H9 (cell line): ENCODE measurements around the gene IQSEC1. TPM values are rescaled to one million over a fixed set of nuclear protein-coding genes. Genes with fewer than 3 reads are reported as not detected.

Experiments
- DNase-seq: peaks from one replicate; pipeline ENCODE4 v3.0.0-alpha.2; 2017
- H2AFZ ChIP-seq: one replicate; pipeline ENCODE4 v1.6.1; 2013; ENCODE audit warnings: mild to moderate bottlenecking, low read length, control low read depth, moderate library complexity
- H2AK5ac ChIP-seq: 2 replicates; pipeline ENCODE4 v1.6.1; 2013; ENCODE audit warnings: low read length, control low read depth, mixed read lengths; ENCODE audit not compliant: insufficient read length
- H2BK120ac ChIP-seq: one replicate; pipeline ENCODE4 v1.6.1; 2013; ENCODE audit warnings: low read depth, mild to moderate bottlenecking, low read length, control low read depth, inconsistent platforms; ENCODE audit not compliant: poor library complexity, severe bottlenecking
- H2BK12ac ChIP-seq: 2 replicates; pipeline ENCODE4 v1.6.1; 2013; ENCODE audit warnings: low read length, control low read depth, mixed read lengths, low read depth; ENCODE audit not compliant: insufficient read length
- H2BK15ac ChIP-seq: 2 replicates; pipeline ENCODE4 v1.6.1; 2013; ENCODE audit warnings: low read depth, low read length, control low read depth
- H2BK20ac ChIP-seq: one replicate; pipeline ENCODE4 v1.6.1; 2013; ENCODE audit warnings: low read depth, mild to moderate bottlenecking, low read length, control low read depth, inconsistent platforms; ENCODE audit not compliant: poor library complexity, severe bottlenecking
- H2BK5ac ChIP-seq: 2 replicates; pipeline ENCODE4 v1.6.1; 2013; ENCODE audit warnings: low read length, control low read depth, mixed read lengths; ENCODE audit not compliant: insufficient read length
- H3K14ac ChIP-seq: 2 replicates; pipeline ENCODE4 v1.6.1; 2013; ENCODE audit warnings: low read length, control low read depth; ENCODE audit not compliant: insufficient read depth
- H3K18ac ChIP-seq: 2 replicates; pipeline ENCODE4 v1.6.1; 2013; ENCODE audit warnings: low read depth, mild to moderate bottlenecking, mixed read lengths, low read length, control low read depth; ENCODE audit not compliant: insufficient read length
- H3K23ac ChIP-seq: 2 replicates; pipeline ENCODE4 v1.6.1; 2013; ENCODE audit warnings: low read length, control low read depth, mixed read lengths, low read depth; ENCODE audit not compliant: insufficient read length
- H3K23me2 ChIP-seq: 2 replicates; pipeline ENCODE4 v1.6.1; 2013; ENCODE audit warnings: low read depth, mild to moderate bottlenecking, mixed read lengths, low read length, control low read depth; ENCODE audit not compliant: insufficient read length, poor library complexity, severe bottlenecking
- H3K27ac ChIP-seq: 2 replicates; pipeline ENCODE4 v1.5.1; 2013; ENCODE audit warnings: low read length, control low read depth, mixed read lengths, low read depth; ENCODE audit not compliant: insufficient read length
- H3K27me3 ChIP-seq: 2 replicates; pipeline ENCODE4 v1.6.1; 2013; ENCODE audit warnings: low read length, control low read depth, inconsistent platforms; ENCODE audit not compliant: insufficient read depth
- H3K4ac ChIP-seq: 2 replicates; pipeline ENCODE4 v1.6.1; 2013; ENCODE audit warnings: low read depth, mild to moderate bottlenecking, control low read depth, inconsistent platforms, low read length, moderate library complexity
- H3K4me1 ChIP-seq: 2 replicates; pipeline ENCODE4 v1.6.1; 2013; ENCODE audit warnings: low read length, control low read depth, inconsistent platforms; ENCODE audit not compliant: insufficient read depth
- H3K4me2 ChIP-seq: 2 replicates; pipeline ENCODE4 v1.6.1; 2013; ENCODE audit warnings: low read length, control low read depth, mixed read lengths; ENCODE audit not compliant: insufficient read length, insufficient read depth
- H3K56ac ChIP-seq: 2 replicates; pipeline ENCODE4 v1.6.1; 2013; ENCODE audit warnings: low read depth, mild to moderate bottlenecking, mixed read lengths, low read length, control low read depth; ENCODE audit not compliant: insufficient read length
- H3K79me1 ChIP-seq: 2 replicates; pipeline ENCODE4 v1.6.1; 2013; ENCODE audit warnings: low read depth, mild to moderate bottlenecking, moderate library complexity, low read length, control low read depth, inconsistent platforms; ENCODE audit not compliant: insufficient read depth, poor library complexity, severe bottlenecking
- H3K79me2 ChIP-seq: 2 replicates; pipeline ENCODE4 v1.6.1; 2013; ENCODE audit warnings: low read length, control low read depth, inconsistent platforms; ENCODE audit not compliant: insufficient read depth
- H3K9ac ChIP-seq: 2 replicates; pipeline ENCODE4 v1.6.1; 2013; ENCODE audit warnings: low read length, control low read depth, mixed read lengths; ENCODE audit not compliant: insufficient read length; ENCODE audit errors: extremely low read depth
- H3K9me3 ChIP-seq: one replicate; pipeline ENCODE4 v1.6.1; 2013; ENCODE audit warnings: low read depth, low read length, inconsistent platforms; ENCODE audit not compliant: control insufficient read depth
- H3T11ph ChIP-seq: one replicate; pipeline ENCODE4 v1.6.1; 2013; ENCODE audit warnings: mild to moderate bottlenecking, low read length, control low read depth, inconsistent platforms
- H4K20me1 ChIP-seq: one replicate; pipeline ENCODE4 v1.6.1; 2013; ENCODE audit not compliant: control insufficient read depth, insufficient read length, insufficient read depth
- H4K5ac ChIP-seq: 2 replicates; pipeline ENCODE4 v1.6.1; 2013; ENCODE audit warnings: low read depth, mild to moderate bottlenecking, mixed read lengths, low read length, control low read depth; ENCODE audit not compliant: insufficient read length
- H4K8ac ChIP-seq: replicated peaks from 2 replicates; pipeline ENCODE4 v1.6.1; 2013; ENCODE audit warnings: low read length, control low read depth, mixed read lengths, low read depth; ENCODE audit not compliant: insufficient read length
- H4K91ac ChIP-seq: 2 replicates; pipeline ENCODE4 v1.6.1; 2013; ENCODE audit warnings: low read depth, mild to moderate bottlenecking, moderate library complexity, mixed read lengths, low read length, control low read depth; ENCODE audit not compliant: insufficient read length
- H3K27ac Mint-ChIP-seq, 3 experiments: 2 replicates in 2 of 3; 3 replicates in 1 of 3; pipeline ENCODE4 v1.8.0; 2020 to 2021; ENCODE audit warnings: mixed read lengths in 3 of 3, mild to moderate bottlenecking in 1 of 3, moderate library complexity in 1 of 3
- H3K27me3 Mint-ChIP-seq: 2 replicates; pipeline ENCODE4 v1.8.0; 2021; ENCODE audit warnings: low read depth, mild to moderate bottlenecking, moderate library complexity, mixed read lengths
- H3K36me3 Mint-ChIP-seq, 3 experiments: 2 replicates in 2 of 3; 3 replicates in 1 of 3; pipeline ENCODE4 v1.8.0; 2020 to 2021; ENCODE audit warnings: low read depth in 3 of 3, mixed read lengths in 3 of 3; ENCODE audit not compliant: insufficient read depth in 1 of 3
- H3K4me1 Mint-ChIP-seq, 2 experiments: 2 replicates each; pipeline ENCODE4 v1.8.0; 2020; ENCODE audit warnings: mixed read lengths in 2 of 2
- H3K4me3 Mint-ChIP-seq, 2 experiments: 2 replicates in 1 of 2; 3 replicates in 1 of 2; pipeline ENCODE4 v1.8.0; 2020 to 2021; ENCODE audit warnings: mild to moderate bottlenecking in 2 of 2, mixed read lengths in 2 of 2, moderate library complexity in 1 of 2
- H3K9me3 Mint-ChIP-seq, 2 experiments: 2 replicates in 1 of 2; 3 replicates in 1 of 2; pipeline ENCODE4 v1.8.0; 2020; ENCODE audit warnings: mild to moderate bottlenecking in 2 of 2, mixed read lengths in 2 of 2, moderate library complexity in 1 of 2
- WGBS: extraction: QIAGEN DNeasy Blood & Tissue Kit; methylation state at CpG from one replicate; pipeline ENCODE4 v1.1.7; 2013; ENCODE audit warnings: missing lambda C conversion rate, low lambda C conversion rate, mixed read lengths; ENCODE audit not compliant: insufficient read length; ENCODE audit errors: extremely low coverage; 5-methylcytosine and 5-hydroxymethylcytosine counted together
- total RNA-seq: library from RNA; stranded (reverse); gene quantifications from 2 replicates; pipeline ENCODE4 v1.2.1, GENCODE V29; 2021
- TF ChIP-seq, protein P1 (sequence below): fragments of 200-600 bp; sonication (generic); conservative IDR thresholded peaks from 3 replicates; pipeline ENCODE4 v1.8.0; 2021; ENCODE audit warnings: antibody characterized with exemption, mild to moderate bottlenecking

The IQSEC1 gene
- total RNA-seq, 1 experiment from 2014 or later: 19.1 TPM

- Histone ChIP-seq H3K18ac (no peak overlapping the region), H2AK5ac (no peak overlapping the region), H3K79me2 (no peaks in the 10 kb centered on the region), H3K79me1 (no peaks in the 10 kb centered on the region), H3K27ac (no peak overlapping the region), H3K23me2 (no peaks in the 10 kb centered on the region), H3K9ac (no peak overlapping the region), H3K14ac (no peak overlapping the region; the same call in 1 of the 2 replicates), H2BK15ac (no peak overlapping the region), H3K4me1 (no peaks in the 10 kb centered on the region), H4K5ac (no peak overlapping the region), H3K56ac (no peak overlapping the region), H2AFZ (no peak overlapping the region), H4K8ac (no peak overlapping the region), H3K9me3 (no peaks in the 10 kb centered on the region), H3K27me3 (no peaks in the 10 kb centered on the region), H2BK12ac (no peak overlapping the region), H3T11ph (no peak overlapping the region), H2BK120ac (no peak overlapping the region), H3K23ac (no peak overlapping the region), H3K4me2 (no peak overlapping the region), H2BK5ac (no peak overlapping the region), H4K91ac (no peak overlapping the region), H3K4ac (no peak overlapping the region), H4K20me1 (no peaks in the 10 kb centered on the region), H2BK20ac (no peak overlapping the region)
- no CpG with 5 or more reads among the region's 8 CpGs for WGBS
- Mint-ChIP-seq H3K27me3 (no peaks in the 10 kb centered on the region), H3K36me3 (peaks cover 4 to 12% (median 11%) of the 10 kb centered on the region in 3 experiments; a peak in 5 of 7 replicates), H3K4me1 (no peaks in the 10 kb centered on the region), H3K9me3 (no peaks in the 10 kb centered on the region), H3K4me3 (no peak overlapping the region), H3K27ac (no peak overlapping the region; a peak in 2 of 7 replicates)
- TF ChIP-seq, protein P1, sequence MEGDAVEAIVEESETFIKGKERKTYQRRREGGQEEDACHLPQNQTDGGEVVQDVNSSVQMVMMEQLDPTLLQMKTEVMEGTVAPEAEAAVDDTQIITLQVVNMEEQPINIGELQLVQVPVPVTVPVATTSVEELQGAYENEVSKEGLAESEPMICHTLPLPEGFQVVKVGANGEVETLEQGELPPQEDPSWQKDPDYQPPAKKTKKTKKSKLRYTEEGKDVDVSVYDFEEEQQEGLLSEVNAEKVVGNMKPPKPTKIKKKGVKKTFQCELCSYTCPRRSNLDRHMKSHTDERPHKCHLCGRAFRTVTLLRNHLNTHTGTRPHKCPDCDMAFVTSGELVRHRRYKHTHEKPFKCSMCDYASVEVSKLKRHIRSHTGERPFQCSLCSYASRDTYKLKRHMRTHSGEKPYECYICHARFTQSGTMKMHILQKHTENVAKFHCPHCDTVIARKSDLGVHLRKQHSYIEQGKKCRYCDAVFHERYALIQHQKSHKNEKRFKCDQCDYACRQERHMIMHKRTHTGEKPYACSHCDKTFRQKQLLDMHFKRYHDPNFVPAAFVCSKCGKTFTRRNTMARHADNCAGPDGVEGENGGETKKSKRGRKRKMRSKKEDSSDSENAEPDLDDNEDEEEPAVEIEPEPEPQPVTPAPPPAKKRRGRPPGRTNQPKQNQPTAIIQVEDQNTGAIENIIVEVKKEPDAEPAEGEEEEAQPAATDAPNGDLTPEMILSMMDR: no peak
- DNase-seq: no peak
Measured at GRCh38 chr3:12934431-12934830, 138.8 kb downstream of the IQSEC1 start.
